SK-N-MC (cell line): ENCODE results near the gene TOMM40.
"Not testable (repeated sequence)": the region's sequence is repeated elsewhere in the genome, so short reads cannot be mapped to it uniquely, and the experiment has no call there.

Source experiments
- DNase-seq: peaks from one replicate; pipeline ENCODE4 v3.0.0-alpha.2; 2011; ENCODE audit warnings: low read depth, low spot score
- H3K27ac ChIP-seq: fragments of 200-600 bp; sonication (generic); 2 replicates; pipeline ENCODE4 v1.5.1; 2016; ENCODE audit warnings: mixed run types
- H3K36me3 ChIP-seq: fragments of 200-600 bp; sonication (generic); 2 replicates; pipeline ENCODE4 v1.6.1; 2017; ENCODE audit warnings: antibody characterized with exemption, low read length, mixed read lengths; ENCODE audit not compliant: insufficient read depth
- H3K4me3 ChIP-seq: fragments of 200-600 bp; sonication (generic); 2 replicates; pipeline ENCODE4 v1.5.1; 2016
- H3K9ac ChIP-seq: fragments of 200-600 bp; sonication (generic); 2 replicates; pipeline ENCODE4 v1.8.0; 2017; ENCODE audit warnings: mixed run types, mixed read lengths; ENCODE audit not compliant: insufficient read length
- H3K9me3 ChIP-seq: fragments of 200-600 bp; sonication (generic); 2 replicates; pipeline ENCODE4 v1.6.1; 2017; ENCODE audit warnings: low read depth, mild to moderate bottlenecking, antibody characterized with exemption, low read length, moderate library complexity, mixed read lengths
- EZH2 ChIP-seq: fragments of 200-600 bp; sonication (generic); IDR thresholded peaks from one replicate; pipeline ENCODE4 v1.6.1; 2017; ENCODE audit warnings: antibody characterized with exemption
- FOXP2 ChIP-seq: optimal IDR thresholded peaks from 2 replicates; pipeline ENCODE3; 2011; ENCODE audit warnings: mild to moderate bottlenecking, moderate library complexity; ENCODE audit not compliant: insufficient read depth; ENCODE audit errors: extremely low read length, control extremely low read depth
- POLR2AphosphoS5 ChIP-seq: IDR thresholded peaks from 2 replicates; pipeline ENCODE4 v1.6.1; 2012; ENCODE audit warnings: mild to moderate bottlenecking, low read depth, low read length, borderline replicate concordance

Gene TOMM40

GRCh38 chr19:44848812-44849447 is 42.1 kb upstream of the TOMM40 start:
- no peak overlapping the region for H3K9ac ChIP-seq

GRCh38 chr19:44850641-44851109 is 40.4 kb upstream of the TOMM40 start:
- Histone ChIP-seq H3K9ac (no peak overlapping the region), H3K36me3 (no peaks in the 10 kb centered on the region), H3K9me3 (no peaks in the 10 kb centered on the region), H3K4me3 (no peak overlapping the region), H3K27ac (no peak overlapping the region)
- DNase-seq = no peak
- no peak for TF ChIP-seq EZH2
- TF ChIP-seq FOXP2 = no peak
- TF ChIP-seq POLR2AphosphoS5 = no peak

More at GRCh38 chr19:44848812-44849447, 42.1 kb upstream of the TOMM40 start:
- peak overlapping the region; percentile 97 for H3K4me3 ChIP-seq
- H3K36me3 ChIP-seq = no peaks in the 10 kb centered on the region
- no peaks in the 10 kb centered on the region for H3K9me3 ChIP-seq
- TF ChIP-seq POLR2AphosphoS5 (no peak), FOXP2 (no peak), EZH2 (no peak)
- no peak overlapping the region for H3K27ac ChIP-seq
- no peak for DNase-seq

- Histone ChIP-seq H3K9me3 (no peaks in the 10 kb centered on the region), H3K36me3 (no peaks in the 10 kb centered on the region), H3K9ac (no peak overlapping the region), H3K4me3 (no peak overlapping the region), H3K27ac (no peak overlapping the region)
- no peak for DNase-seq
- TF ChIP-seq POLR2AphosphoS5 (no peak), EZH2 (no peak), FOXP2 (no peak)
Measured at GRCh38 chr19:44851427-44851826, 39.6 kb upstream of the TOMM40 start.

GRCh38 chr19:44855606-44856005 is 35.4 kb upstream of the TOMM40 start:
- no peaks in the 10 kb centered on the region for H3K9me3 ChIP-seq
- H3K36me3 ChIP-seq = no peaks in the 10 kb centered on the region; the same call in 1 of the 2 replicates
- H3K9ac ChIP-seq = no peak overlapping the region
- no peak overlapping the region for H3K4me3 ChIP-seq
- TF ChIP-seq FOXP2 = no peak
- TF ChIP-seq POLR2AphosphoS5 = no peak
- no peak for TF ChIP-seq EZH2
- DNase-seq = no peak
- no peak overlapping the region for H3K27ac ChIP-seq

GRCh38 chr19:44856421-44857083 is 34.5 kb upstream of the TOMM40 start:
- Histone ChIP-seq H3K4me3 (no peak overlapping the region), H3K9me3 (no peaks in the 10 kb centered on the region), H3K36me3 (no peaks in the 10 kb centered on the region; the same call in 1 of the 2 replicates), H3K27ac (no peak overlapping the region), H3K9ac (no peak overlapping the region)
- TF ChIP-seq FOXP2 (no peak), EZH2 (no peak), POLR2AphosphoS5 (no peak)
- DNase-seq = no peak

- Histone ChIP-seq H3K27ac (no peak overlapping the region), H3K9ac (no peak overlapping the region), H3K4me3 (no peak overlapping the region), H3K36me3 (no peaks in the 10 kb centered on the region; the same call in 1 of the 2 replicates), H3K9me3 (no peaks in the 10 kb centered on the region)
- no peak for TF ChIP-seq EZH2
- TF ChIP-seq FOXP2 = no peak
- no peak for TF ChIP-seq POLR2AphosphoS5
- no peak for DNase-seq
Measured at GRCh38 chr19:44857837-44858236, 33.2 kb upstream of the TOMM40 start.

- not testable (repeated sequence) for H3K27ac ChIP-seq, H3K4me3 ChIP-seq, H3K9ac ChIP-seq, H3K36me3 ChIP-seq, DNase-seq, H3K9me3 ChIP-seq
Measured at GRCh38 chr19:44861576-44861975, 29.5 kb upstream of the TOMM40 start.

- H3K9ac ChIP-seq = no peak overlapping the region
- H3K4me3 ChIP-seq = no peak overlapping the region
- DNase-seq = no peak
- TF ChIP-seq EZH2 (no peak), FOXP2 (no peak), POLR2AphosphoS5 (no peak)
- H3K36me3 ChIP-seq = no peaks in the 10 kb centered on the region; the same call in 1 of the 2 replicates
- H3K9me3 ChIP-seq = no peaks in the 10 kb centered on the region
- H3K27ac ChIP-seq = no peak overlapping the region
Measured at GRCh38 chr19:44863990-44864389, 27.1 kb upstream of the TOMM40 start.

- DNase-seq = no peak
- Histone ChIP-seq H3K27ac (no peak overlapping the region), H3K4me3 (no peak overlapping the region), H3K9ac (no peak overlapping the region), H3K9me3 (no peaks in the 10 kb centered on the region), H3K36me3 (no peaks in the 10 kb centered on the region; the same call in 1 of the 2 replicates)
- no peak for TF ChIP-seq FOXP2
- TF ChIP-seq EZH2 = no peak
Measured at GRCh38 chr19:44865196-44865767, 25.8 kb upstream of the TOMM40 start.
